Measurements from ENCODE around the gene CEP250. TPM values are rescaled to one million over a fixed set of nuclear protein-coding genes. Genes with fewer than 3 reads are reported as not detected.

CEP250 gene
- total RNA-seq, 1 experiment from 2014 or later, result 63.6 TPM

DNA sequence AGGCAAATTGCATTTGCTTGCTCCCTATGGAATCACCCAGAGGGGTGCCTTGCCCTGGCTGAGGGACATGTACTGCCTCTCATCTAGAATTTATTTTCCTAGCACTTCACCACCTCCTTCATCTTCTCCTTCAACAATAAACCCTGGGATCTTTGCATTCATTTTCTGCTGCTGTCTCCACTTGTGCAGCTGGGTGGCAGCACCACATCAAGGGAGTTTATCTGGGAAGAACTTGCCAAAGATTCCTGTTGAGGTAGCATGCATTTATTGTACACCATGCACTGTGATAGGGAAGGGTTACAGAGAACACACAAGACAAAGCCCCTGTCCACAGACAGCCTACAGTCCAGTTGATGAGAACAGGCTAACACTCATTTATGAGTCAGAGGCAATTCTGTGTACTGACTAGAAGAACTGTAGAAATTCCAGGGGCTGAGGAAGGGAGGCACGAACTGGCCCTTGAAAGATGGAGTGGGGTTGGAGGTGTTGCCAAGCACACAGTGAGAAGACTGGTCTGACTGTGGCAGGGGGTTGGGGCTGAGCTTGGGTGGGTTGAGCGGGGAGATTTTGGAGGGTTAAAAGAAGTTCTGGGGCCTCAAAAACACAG, 56.5 kb downstream of the CEP250 start:
- Histone ChIP-seq H3K36me3 (ENCODE audit: low read depth) (no peaks in the 10 kb centered on the region; the same call in 1 of the 2 replicates), H3K9me3 (ENCODE audit: insufficient read depth, low read depth) (no peaks in the 10 kb centered on the region), H4K20me1 (ENCODE audit: insufficient read depth) (no peaks in the 10 kb centered on the region), H3K27ac (no peak overlapping the region), H2AFZ (no peak overlapping the region), H3K27me3 (ENCODE audit: insufficient read depth, low read depth) (no peaks in the 10 kb centered on the region), H3K4me3 (no peak overlapping the region), H3K9me2 (ENCODE audit: insufficient read depth) (no peaks in the 10 kb centered on the region), H3F3A (ENCODE audit: insufficient read depth, low read depth) (peaks cover 23% of the 10 kb centered on the region), H3K4me2 (no peak overlapping the region), H3K79me2 (ENCODE audit: low read depth) (no peaks in the 10 kb centered on the region), H3K4me1 (replicated peaks; ENCODE audit: insufficient read depth) (peaks cover 28% of the 10 kb centered on the region)
- TF ChIP-seq EZH2 (IDR thresholded peaks at IDR 0.05; ENCODE audit: low read depth), result no peak
- TF ChIP-seq, protein P1, sequence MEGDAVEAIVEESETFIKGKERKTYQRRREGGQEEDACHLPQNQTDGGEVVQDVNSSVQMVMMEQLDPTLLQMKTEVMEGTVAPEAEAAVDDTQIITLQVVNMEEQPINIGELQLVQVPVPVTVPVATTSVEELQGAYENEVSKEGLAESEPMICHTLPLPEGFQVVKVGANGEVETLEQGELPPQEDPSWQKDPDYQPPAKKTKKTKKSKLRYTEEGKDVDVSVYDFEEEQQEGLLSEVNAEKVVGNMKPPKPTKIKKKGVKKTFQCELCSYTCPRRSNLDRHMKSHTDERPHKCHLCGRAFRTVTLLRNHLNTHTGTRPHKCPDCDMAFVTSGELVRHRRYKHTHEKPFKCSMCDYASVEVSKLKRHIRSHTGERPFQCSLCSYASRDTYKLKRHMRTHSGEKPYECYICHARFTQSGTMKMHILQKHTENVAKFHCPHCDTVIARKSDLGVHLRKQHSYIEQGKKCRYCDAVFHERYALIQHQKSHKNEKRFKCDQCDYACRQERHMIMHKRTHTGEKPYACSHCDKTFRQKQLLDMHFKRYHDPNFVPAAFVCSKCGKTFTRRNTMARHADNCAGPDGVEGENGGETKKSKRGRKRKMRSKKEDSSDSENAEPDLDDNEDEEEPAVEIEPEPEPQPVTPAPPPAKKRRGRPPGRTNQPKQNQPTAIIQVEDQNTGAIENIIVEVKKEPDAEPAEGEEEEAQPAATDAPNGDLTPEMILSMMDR (conservative IDR thresholded peaks at IDR 0.05), result peak; percentile 86
- CTCF ChIA-PET, result no interaction called here
- BruUV-seq (replicated peaks), result no TSS peak
- intact Hi-C loops (cut with micrococcal nuclease; ENCODE audit: unreplicated experiment), result loop anchor here (5.0 kb wide), 2 partner anchors 190 to 480 kb away; no protein-coding TSS in a partner anchor
- DNase-seq, result peak in 1 of 2 experiments; percentile 56
- POLR2A ChIA-PET (ENCODE audit: unreplicated experiment), result no interaction called here

DNA sequence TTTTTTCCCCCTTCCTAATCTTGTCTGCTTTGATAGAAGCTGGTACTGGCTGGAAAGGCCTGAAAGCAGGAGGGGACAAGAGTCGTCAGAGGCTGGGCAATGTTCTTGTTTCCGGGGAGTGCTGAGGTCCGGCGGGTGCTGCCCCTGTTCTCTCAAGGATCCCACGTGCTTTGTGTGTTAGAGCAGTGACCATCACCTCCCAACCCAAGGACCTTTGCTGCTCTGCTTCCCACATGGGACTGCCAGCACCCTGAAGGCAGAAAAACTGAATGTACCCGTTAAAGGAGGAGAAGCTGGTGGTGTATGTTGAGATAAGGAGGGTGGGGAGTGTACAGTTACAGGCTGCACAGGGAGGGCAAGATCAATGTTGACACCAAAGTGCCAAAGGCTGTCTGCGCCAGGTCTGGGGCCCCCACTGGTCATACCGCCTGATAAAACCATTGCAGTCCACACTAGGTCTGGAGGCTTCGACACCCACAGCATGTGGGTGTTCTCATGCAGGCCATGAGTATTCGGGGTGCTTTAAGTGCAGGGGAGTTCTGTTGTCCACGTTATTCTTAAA, 59.1 kb downstream of the CEP250 start:
- no peak for DNase-seq
- Histone ChIP-seq H3K4me1 (replicated peaks; ENCODE audit: insufficient read depth) (peaks cover 36% of the 10 kb centered on the region), H3K9me3 (ENCODE audit: insufficient read depth, low read depth) (no peaks in the 10 kb centered on the region), H3K79me2 (ENCODE audit: low read depth) (no peaks in the 10 kb centered on the region), H3F3A (ENCODE audit: insufficient read depth, low read depth) (peaks cover 30% of the 10 kb centered on the region), H3K4me2 (no peak overlapping the region), H3K27ac (peak overlapping the region; percentile 80; the same call in 1 of the 2 replicates), H3K36me3 (ENCODE audit: low read depth) (no peaks in the 10 kb centered on the region; the same call in 1 of the 2 replicates), H4K20me1 (ENCODE audit: insufficient read depth) (no peaks in the 10 kb centered on the region), H3K4me3 (no peak overlapping the region), H3K9me2 (ENCODE audit: insufficient read depth) (no peaks in the 10 kb centered on the region), H3K27me3 (ENCODE audit: insufficient read depth, low read depth) (no peaks in the 10 kb centered on the region), H2AFZ (no peak overlapping the region)
- TF ChIP-seq, protein P1 (conservative IDR thresholded peaks at IDR 0.05), result no peak
- TF ChIP-seq EZH2 (IDR thresholded peaks at IDR 0.05; ENCODE audit: low read depth), result no peak
- CTCF ChIA-PET, result interaction anchor here (0.6 kb wide), 1 partner anchor 1404 kb away, joined by 5 read pairs; no protein-coding TSS in a partner anchor
- intact Hi-C loops (cut with micrococcal nuclease; ENCODE audit: unreplicated experiment), result loop anchor here (5.0 kb wide), 2 partner anchors 188 to 478 kb away; no protein-coding TSS in a partner anchor
- no TSS peak for BruUV-seq (replicated peaks)
- POLR2A ChIA-PET (ENCODE audit: unreplicated experiment), result no interaction called here

DNA sequence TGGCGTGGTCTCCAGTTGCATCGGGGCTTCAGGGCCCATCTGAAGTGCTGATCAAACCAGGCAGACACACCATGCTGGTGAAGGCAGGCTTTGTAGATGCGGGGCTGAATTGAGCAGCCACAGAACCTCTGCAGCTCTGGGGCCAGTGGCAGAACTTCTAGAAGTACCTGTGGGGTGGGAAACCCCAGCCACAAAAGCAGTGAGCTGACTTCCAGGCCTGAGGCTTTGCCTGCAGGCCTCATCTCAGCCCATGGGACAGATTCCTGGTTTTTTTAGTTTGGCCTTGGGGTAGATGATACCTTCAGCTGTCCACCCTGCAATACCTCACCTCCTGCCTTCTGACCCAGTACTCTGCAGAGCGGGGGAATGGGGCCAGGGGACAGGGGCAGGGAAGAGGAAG, 59.9 kb downstream of the CEP250 start:
- POLR2A ChIA-PET (ENCODE audit: unreplicated experiment), result interaction anchor here (0.6 kb wide), 1 partner anchor 242 kb away, joined by 5 read pairs; no protein-coding TSS in a partner anchor
- H3K36me3 ChIP-seq (ENCODE audit: low read depth), result no peaks in the 10 kb centered on the region; the same call in 1 of the 2 replicates
- TF ChIP-seq EZH2 (IDR thresholded peaks at IDR 0.05; ENCODE audit: low read depth), result no peak
- TF ChIP-seq, protein P1 (conservative IDR thresholded peaks at IDR 0.05), result no peak
- H3K9me2 ChIP-seq (ENCODE audit: insufficient read depth), result no peaks in the 10 kb centered on the region
- peaks cover 30% of the 10 kb centered on the region for H3F3A ChIP-seq (ENCODE audit: insufficient read depth, low read depth)
- no peak overlapping the region for H2AFZ ChIP-seq
- intact Hi-C loops (cut with micrococcal nuclease; ENCODE audit: unreplicated experiment), result no loop called here
- peaks cover 36% of the 10 kb centered on the region for H3K4me1 ChIP-seq (replicated peaks; ENCODE audit: insufficient read depth)
- H3K4me3 ChIP-seq, result no peak overlapping the region
- CTCF ChIA-PET, result no interaction called here
- no peaks in the 10 kb centered on the region for H3K27me3 ChIP-seq (ENCODE audit: insufficient read depth, low read depth)
- H3K79me2 ChIP-seq (ENCODE audit: low read depth), result no peaks in the 10 kb centered on the region
- DNase-seq, result no peak
- no TSS peak for BruUV-seq (replicated peaks)
- no peaks in the 10 kb centered on the region for H3K9me3 ChIP-seq (ENCODE audit: insufficient read depth, low read depth)
- H3K27ac ChIP-seq, result peak overlapping the region; percentile 80
- peak overlapping the region; percentile 45 for H3K4me2 ChIP-seq
- H4K20me1 ChIP-seq (ENCODE audit: insufficient read depth), result no peaks in the 10 kb centered on the region

Data from PC-9 (cell line).